Measurements from ENCODE around the gene RNF175. TPM values are rescaled to one million over a fixed set of nuclear protein-coding genes. Genes with fewer than 3 reads are reported as not detected.

The RNF175 gene
- total RNA-seq, 2 donors from 2014 or later: not detected

DNA sequence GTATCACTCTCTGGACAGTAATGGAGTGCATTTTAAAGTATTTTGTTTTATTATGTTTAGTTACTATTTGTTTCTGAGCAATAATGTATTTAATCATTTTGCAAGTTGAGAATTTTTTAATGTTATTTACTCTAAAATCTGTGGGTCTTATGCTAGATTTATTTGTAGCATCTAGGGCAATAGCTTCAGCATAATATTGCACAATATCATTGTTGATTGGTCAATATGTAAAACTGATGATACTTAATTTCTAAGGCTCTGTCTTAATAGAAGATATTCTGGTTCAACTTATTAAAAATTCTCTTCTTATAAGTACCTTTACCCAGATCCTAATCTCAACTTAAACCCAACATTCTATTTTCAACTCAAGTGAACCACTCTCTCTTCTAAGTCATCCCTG, 17.6 kb upstream of the RNF175 start:
- TF ChIP-seq, protein P1, sequence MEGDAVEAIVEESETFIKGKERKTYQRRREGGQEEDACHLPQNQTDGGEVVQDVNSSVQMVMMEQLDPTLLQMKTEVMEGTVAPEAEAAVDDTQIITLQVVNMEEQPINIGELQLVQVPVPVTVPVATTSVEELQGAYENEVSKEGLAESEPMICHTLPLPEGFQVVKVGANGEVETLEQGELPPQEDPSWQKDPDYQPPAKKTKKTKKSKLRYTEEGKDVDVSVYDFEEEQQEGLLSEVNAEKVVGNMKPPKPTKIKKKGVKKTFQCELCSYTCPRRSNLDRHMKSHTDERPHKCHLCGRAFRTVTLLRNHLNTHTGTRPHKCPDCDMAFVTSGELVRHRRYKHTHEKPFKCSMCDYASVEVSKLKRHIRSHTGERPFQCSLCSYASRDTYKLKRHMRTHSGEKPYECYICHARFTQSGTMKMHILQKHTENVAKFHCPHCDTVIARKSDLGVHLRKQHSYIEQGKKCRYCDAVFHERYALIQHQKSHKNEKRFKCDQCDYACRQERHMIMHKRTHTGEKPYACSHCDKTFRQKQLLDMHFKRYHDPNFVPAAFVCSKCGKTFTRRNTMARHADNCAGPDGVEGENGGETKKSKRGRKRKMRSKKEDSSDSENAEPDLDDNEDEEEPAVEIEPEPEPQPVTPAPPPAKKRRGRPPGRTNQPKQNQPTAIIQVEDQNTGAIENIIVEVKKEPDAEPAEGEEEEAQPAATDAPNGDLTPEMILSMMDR (IDR thresholded peaks at IDR 0.05): no peak
- no peak for TF ChIP-seq POLR2A (IDR thresholded peaks at IDR 0.05)
- H3K4me3 ChIP-seq: no peak overlapping the region
- H3K36me3 ChIP-seq (replicated peaks in 1 of 2; ENCODE audit: insufficient read depth in 1 of 2, low read depth in 2 of 2): no peaks in the 10 kb centered on the region
- DNase-seq (no peak), ATAC-seq (no peak)
- no peak overlapping the region for H3K27ac ChIP-seq
- intact Hi-C loops (cut with DNase I): no loop called here
- H3K4me1 ChIP-seq: no peaks in the 10 kb centered on the region
- H3K9me3 ChIP-seq: no peaks in the 10 kb centered on the region
- H3K27me3 ChIP-seq: no peaks in the 10 kb centered on the region

- H3K27me3 ChIP-seq: no peaks in the 10 kb centered on the region
- no peaks in the 10 kb centered on the region for H3K36me3 ChIP-seq (replicated peaks in 1 of 2; ENCODE audit: insufficient read depth in 1 of 2, low read depth in 2 of 2)
- H3K27ac ChIP-seq: no peak overlapping the region
- intact Hi-C loops (cut with DNase I): no loop called here
- ATAC-seq (no peak), DNase-seq (no peak)
- no peak overlapping the region for H3K4me3 ChIP-seq
- WGBS, 2 donors: 83% methylated on average over 3 of the region's 3 CpGs
- TF ChIP-seq, protein P1 (IDR thresholded peaks at IDR 0.05): no peak
- TF ChIP-seq POLR2A (IDR thresholded peaks at IDR 0.05): no peak
- H3K4me1 ChIP-seq: no peaks in the 10 kb centered on the region
- no peaks in the 10 kb centered on the region for H3K9me3 ChIP-seq
Measured at GRCh38 chr4:153776601-153777000, 16.8 kb upstream of the RNF175 start.

- H3K4me3 ChIP-seq: no peak overlapping the region
- no peaks in the 10 kb centered on the region for H3K36me3 ChIP-seq (replicated peaks in 1 of 2; ENCODE audit: insufficient read depth in 1 of 2, low read depth in 2 of 2)
- ATAC-seq (no peak), DNase-seq (no peak)
- no peaks in the 10 kb centered on the region for H3K27me3 ChIP-seq
- WGBS, 2 donors: 82 to 85% methylated on average over 2 of the region's 2 CpGs
- H3K27ac ChIP-seq: no peak overlapping the region
- no peaks in the 10 kb centered on the region for H3K4me1 ChIP-seq
- no peaks in the 10 kb centered on the region for H3K9me3 ChIP-seq
- TF ChIP-seq, protein P1 (IDR thresholded peaks at IDR 0.05): no peak
- no peak for TF ChIP-seq POLR2A (IDR thresholded peaks at IDR 0.05)
- intact Hi-C loops (cut with DNase I): no loop called here
Measured at GRCh38 chr4:153773236-153773690, 13.4 kb upstream of the RNF175 start.

- no peak for DNase-seq
- Histone ChIP-seq H3K27ac (no peak overlapping the region), H3K4me1 (no peaks in the 10 kb centered on the region), H3K9me3 (no peaks in the 10 kb centered on the region), H3K27me3 (no peaks in the 10 kb centered on the region), H3K4me3 (no peak overlapping the region), H3K36me3 (replicated peaks in 1 of 2; ENCODE audit: insufficient read depth in 1 of 2, low read depth in 2 of 2) (no peaks in the 10 kb centered on the region)
- ATAC-seq: no peak
- TF ChIP-seq, protein P1 (IDR thresholded peaks at IDR 0.05): no peak
- TF ChIP-seq POLR2A (IDR thresholded peaks at IDR 0.05): no peak
- intact Hi-C loops (cut with DNase I): no loop called here
Measured at GRCh38 chr4:153771046-153771445, 11.2 kb upstream of the RNF175 start.

DNA sequence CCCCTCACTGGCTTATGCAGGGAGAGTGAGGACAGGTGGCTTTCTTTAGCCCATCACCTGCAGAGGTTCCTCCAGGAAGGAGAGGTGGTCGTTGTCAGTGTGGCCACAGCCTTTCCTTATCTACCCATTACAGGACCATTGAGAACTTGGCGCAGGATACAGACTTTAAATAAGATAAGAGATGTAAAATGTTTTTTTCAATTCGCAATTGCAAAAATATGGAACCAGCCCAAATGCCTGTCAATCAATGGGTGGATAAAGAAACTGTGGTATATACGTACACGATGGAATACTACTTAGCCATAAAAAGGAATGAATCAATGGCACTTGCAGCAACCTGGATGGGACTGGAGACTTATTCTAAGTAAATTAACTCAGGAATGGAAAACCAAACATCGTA, 6.9 kb upstream of the RNF175 start:
- intact Hi-C loops (cut with DNase I): no loop called here
- no peak overlapping the region for H3K27ac ChIP-seq
- H3K4me1 ChIP-seq: no peaks in the 10 kb centered on the region
- no peaks in the 10 kb centered on the region for H3K36me3 ChIP-seq (replicated peaks in 1 of 2; ENCODE audit: insufficient read depth in 1 of 2, low read depth in 2 of 2)
- 82 to 83% methylated on average over 6 of the region's 6 CpGs for WGBS, 2 donors
- H3K4me3 ChIP-seq: no peak overlapping the region
- no peaks in the 10 kb centered on the region for H3K9me3 ChIP-seq
- DNase-seq (no peak), ATAC-seq (no peak)
- no peaks in the 10 kb centered on the region for H3K27me3 ChIP-seq
- TF ChIP-seq, protein P1 (IDR thresholded peaks at IDR 0.05): no peak
- no peak for TF ChIP-seq POLR2A (IDR thresholded peaks at IDR 0.05)
